ENCODE results near the gene WDR38. TPM values are rescaled to one million over a fixed set of nuclear protein-coding genes. Genes with fewer than 3 reads are reported as not detected.

Gene WDR38
- total and polyA plus RNA-seq, 2 of the 13 experiments (the other 11 are each of a cell fraction or from before 2014, with no cell fraction given): not detected

GRCh38 chr9:124869466-124869985 is 16.3 kb downstream of the WDR38 start (continued):
- TF ChIP-seq NONO (IDR thresholded peaks at IDR 0.05) (no peak), NONO (CRISPR knock-in tag; conservative IDR thresholded peaks at IDR 0.05) (no peak), ZNF709 (CRISPR knock-in tag; IDR thresholded peaks at IDR 0.05) (no peak), TFDP1 (CRISPR knock-in tag; IDR thresholded peaks at IDR 0.05; ENCODE audit: borderline replicate concordance) (no peak), ZNF24 (IDR thresholded peaks at IDR 0.05) (no peak), ZNF17 (CRISPR knock-in tag; IDR thresholded peaks at IDR 0.05) (no peak), ZNF790 (CRISPR knock-in tag; IDR thresholded peaks at IDR 0.05; ENCODE audit: borderline replicate concordance) (no peak), ZNF543 (CRISPR knock-in tag; IDR thresholded peaks at IDR 0.05) (no peak), CEBPB (IDR thresholded peaks at IDR 0.05; ENCODE audit: borderline replicate concordance, low read depth, low read length) (no peak), ZUFSP (CRISPR knock-in tag; IDR thresholded peaks at IDR 0.05; ENCODE audit: borderline replicate concordance) (no peak), ZNF644 (CRISPR knock-in tag; IDR thresholded peaks at IDR 0.05; ENCODE audit: low read depth) (no peak), GPBP1L1 (CRISPR knock-in tag; IDR thresholded peaks at IDR 0.05) (no peak), ZNF138 (CRISPR knock-in tag; IDR thresholded peaks at IDR 0.05; ENCODE audit: low read depth) (no peak), ZNF550 (CRISPR knock-in tag; IDR thresholded peaks at IDR 0.05; ENCODE audit: borderline replicate concordance) (no peak), STAG1 (CRISPR knock-in tag; IDR thresholded peaks at IDR 0.05) (no peak), ZNF567 (CRISPR knock-in tag; IDR thresholded peaks at IDR 0.05; ENCODE audit: borderline replicate concordance) (no peak), CREB1 (IDR thresholded peaks at IDR 0.05) (no peak), CREB1 (CRISPR knock-in tag; IDR thresholded peaks at IDR 0.05) (no peak), CENPT (CRISPR knock-in tag; IDR thresholded peaks at IDR 0.05; ENCODE audit: low read depth) (0 out of 2 replicates have a peak, but pooled peaks have one; percentile 18), UBTF (CRISPR knock-in tag; IDR thresholded peaks at IDR 0.05) (peak; percentile 52; the same call in 1 of the 2 replicates), MYPOP (CRISPR knock-in tag; IDR thresholded peaks at IDR 0.05) (no peak), NR2C2 (CRISPR knock-in tag; IDR thresholded peaks at IDR 0.05; ENCODE audit: borderline replicate concordance) (no peak; the same call in 1 of the 2 replicates), NFE2L2 (IDR thresholded peaks at IDR 0.05; ENCODE audit: low read length) (no peak), ZBTB21 (CRISPR knock-in tag; IDR thresholded peaks at IDR 0.05) (no peak), KLF15 (CRISPR knock-in tag; IDR thresholded peaks at IDR 0.05; ENCODE audit: borderline replicate concordance) (no peak)
